HEK293 (cell line): ENCODE results near the gene ERICH3.

Experiments
- TSHZ1 ChIP-seq: fragments of 450-650 bp; formaldehyde crosslinking; IDR thresholded peaks from 2 replicates; pipeline ENCODE4 v1.5.1; 2016; ENCODE audit warnings: missing biosample characterization, missing genetic modification characterization, borderline replicate concordance
- ZNF529 ChIP-seq: fragments of 450-650 bp; formaldehyde crosslinking; IDR thresholded peaks from 2 replicates; pipeline ENCODE4 v1.5.1; 2017; ENCODE audit warnings: missing genetic modification characterization, missing biosample characterization; ENCODE audit not compliant: insufficient replicate concordance
- TF ChIP-seq, protein P1 (sequence below): fragments of 450-650 bp; formaldehyde crosslinking; IDR thresholded peaks from 2 replicates; pipeline ENCODE4 v1.5.1; 2016; ENCODE audit warnings: missing biosample characterization, missing genetic modification characterization

DNA sequence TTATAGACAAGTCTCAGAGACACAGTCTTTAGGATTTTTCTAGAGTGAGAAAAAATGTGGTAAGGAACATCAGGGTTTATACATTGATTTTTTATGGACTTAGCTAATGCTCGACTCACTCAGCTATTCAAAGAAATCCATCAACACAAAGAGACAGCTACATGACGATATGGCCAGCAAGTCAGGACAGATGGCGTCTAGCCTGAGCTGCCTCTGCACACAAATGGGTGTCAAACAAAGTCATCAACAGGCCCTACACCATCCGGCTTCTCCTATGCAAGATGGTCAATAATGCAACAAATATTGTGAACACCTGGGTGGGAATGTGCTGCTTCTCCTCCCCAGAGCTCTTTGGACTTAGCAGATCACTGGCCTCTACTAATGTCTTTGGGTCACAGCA, 13.3 kb upstream of the ERICH3 start:
- TF ChIP-seq ZNF529 (no peak), TSHZ1 (tag by site-specific recombination) (no peak)
- TF ChIP-seq, protein P1, sequence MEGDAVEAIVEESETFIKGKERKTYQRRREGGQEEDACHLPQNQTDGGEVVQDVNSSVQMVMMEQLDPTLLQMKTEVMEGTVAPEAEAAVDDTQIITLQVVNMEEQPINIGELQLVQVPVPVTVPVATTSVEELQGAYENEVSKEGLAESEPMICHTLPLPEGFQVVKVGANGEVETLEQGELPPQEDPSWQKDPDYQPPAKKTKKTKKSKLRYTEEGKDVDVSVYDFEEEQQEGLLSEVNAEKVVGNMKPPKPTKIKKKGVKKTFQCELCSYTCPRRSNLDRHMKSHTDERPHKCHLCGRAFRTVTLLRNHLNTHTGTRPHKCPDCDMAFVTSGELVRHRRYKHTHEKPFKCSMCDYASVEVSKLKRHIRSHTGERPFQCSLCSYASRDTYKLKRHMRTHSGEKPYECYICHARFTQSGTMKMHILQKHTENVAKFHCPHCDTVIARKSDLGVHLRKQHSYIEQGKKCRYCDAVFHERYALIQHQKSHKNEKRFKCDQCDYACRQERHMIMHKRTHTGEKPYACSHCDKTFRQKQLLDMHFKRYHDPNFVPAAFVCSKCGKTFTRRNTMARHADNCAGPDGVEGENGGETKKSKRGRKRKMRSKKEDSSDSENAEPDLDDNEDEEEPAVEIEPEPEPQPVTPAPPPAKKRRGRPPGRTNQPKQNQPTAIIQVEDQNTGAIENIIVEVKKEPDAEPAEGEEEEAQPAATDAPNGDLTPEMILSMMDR (tag by site-specific recombination), result no peak
